Measurements from ENCODE around the gene CDV3. TPM values are rescaled to one million over a fixed set of nuclear protein-coding genes. Genes with fewer than 3 reads are reported as not detected.
A peak's percentile ranks its signal among the peaks of the same experiment; 100 is the strongest.

Gene CDV3
- total RNA-seq, 1 experiment from 2014 or later, result 173 TPM

DNA sequence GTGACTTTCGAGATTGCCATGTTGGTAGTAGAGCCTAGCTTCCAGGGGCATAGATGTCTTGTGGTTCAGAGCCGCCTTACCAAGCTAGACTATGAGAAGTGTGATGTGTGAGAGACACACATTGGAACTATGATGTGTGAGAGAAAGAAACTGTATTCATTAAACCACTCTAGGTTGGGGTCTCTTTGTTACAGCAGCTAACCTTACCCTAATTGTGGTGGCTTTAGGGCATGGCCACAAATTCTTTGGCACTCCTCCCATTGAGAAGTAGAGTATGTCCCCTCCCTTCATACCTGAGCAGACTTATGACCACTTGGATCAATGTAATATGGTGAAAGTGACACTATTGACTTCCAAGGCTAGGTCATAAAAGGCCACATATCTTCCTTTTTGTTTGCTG, 35.3 kb upstream of the CDV3 start:
- H3K4me3 Mint-ChIP-seq, result no peak overlapping the region
- peak overlapping the region in 1 of 3 experiments; percentile 82; a peak in 1 of 7 replicates for H3K27ac Mint-ChIP-seq
- H2BK20ac ChIP-seq (ENCODE audit: low read depth, low read length, poor library complexity, severe bottlenecking), result no peak overlapping the region
- no peaks in the 10 kb centered on the region for H4K20me1 ChIP-seq (ENCODE audit: control insufficient read depth, insufficient read depth, insufficient read length)
- H3K4me1 Mint-ChIP-seq, result no peaks in the 10 kb centered on the region
- no peak overlapping the region for H3K4ac ChIP-seq (ENCODE audit: low read depth, low read length)
- no peak for DNase-seq
- peaks cover 0 to 1% of the 10 kb centered on the region in 2 experiments; a peak in 2 of 5 replicates for H3K9me3 Mint-ChIP-seq
- no peak overlapping the region for H3K56ac ChIP-seq (ENCODE audit: insufficient read length, low read depth, low read length)
- no peaks in the 10 kb centered on the region for H3K79me1 ChIP-seq (ENCODE audit: insufficient read depth, low read depth, low read length, poor library complexity, severe bottlenecking)
- no peak overlapping the region for H3K23ac ChIP-seq (ENCODE audit: insufficient read length, low read depth, low read length)
- H3K18ac ChIP-seq (ENCODE audit: insufficient read length, low read depth, low read length), result no peak overlapping the region
- no peak overlapping the region for H4K8ac ChIP-seq (replicated peaks; ENCODE audit: insufficient read length, low read depth, low read length)
- WGBS (ENCODE audit: extremely low coverage, insufficient read length, low lambda C conversion rate), result no CpG with 5 or more reads among the region's 2 CpGs
- no peak overlapping the region for H3K27ac ChIP-seq (ENCODE audit: insufficient read length, low read depth, low read length)
- no peaks in the 10 kb centered on the region for H3K27me3 Mint-ChIP-seq (ENCODE audit: low read depth)
- no peaks in the 10 kb centered on the region; a peak in 1 of 7 replicates for H3K36me3 Mint-ChIP-seq (ENCODE audit: insufficient read depth in 1 of 3, low read depth in 3 of 3)
- TF ChIP-seq, protein P1, sequence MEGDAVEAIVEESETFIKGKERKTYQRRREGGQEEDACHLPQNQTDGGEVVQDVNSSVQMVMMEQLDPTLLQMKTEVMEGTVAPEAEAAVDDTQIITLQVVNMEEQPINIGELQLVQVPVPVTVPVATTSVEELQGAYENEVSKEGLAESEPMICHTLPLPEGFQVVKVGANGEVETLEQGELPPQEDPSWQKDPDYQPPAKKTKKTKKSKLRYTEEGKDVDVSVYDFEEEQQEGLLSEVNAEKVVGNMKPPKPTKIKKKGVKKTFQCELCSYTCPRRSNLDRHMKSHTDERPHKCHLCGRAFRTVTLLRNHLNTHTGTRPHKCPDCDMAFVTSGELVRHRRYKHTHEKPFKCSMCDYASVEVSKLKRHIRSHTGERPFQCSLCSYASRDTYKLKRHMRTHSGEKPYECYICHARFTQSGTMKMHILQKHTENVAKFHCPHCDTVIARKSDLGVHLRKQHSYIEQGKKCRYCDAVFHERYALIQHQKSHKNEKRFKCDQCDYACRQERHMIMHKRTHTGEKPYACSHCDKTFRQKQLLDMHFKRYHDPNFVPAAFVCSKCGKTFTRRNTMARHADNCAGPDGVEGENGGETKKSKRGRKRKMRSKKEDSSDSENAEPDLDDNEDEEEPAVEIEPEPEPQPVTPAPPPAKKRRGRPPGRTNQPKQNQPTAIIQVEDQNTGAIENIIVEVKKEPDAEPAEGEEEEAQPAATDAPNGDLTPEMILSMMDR (conservative IDR thresholded peaks at IDR 0.05), result no peak
- H3K14ac ChIP-seq (ENCODE audit: insufficient read depth, low read length), result no peak overlapping the region
- no peaks in the 10 kb centered on the region for H3K79me2 ChIP-seq (ENCODE audit: insufficient read depth, low read length)
- no peak overlapping the region for H2AFZ ChIP-seq (ENCODE audit: low read length)
- H3T11ph ChIP-seq (ENCODE audit: low read length), result no peak overlapping the region
- H2BK120ac ChIP-seq (ENCODE audit: low read depth, low read length, poor library complexity, severe bottlenecking), result no peak overlapping the region
- H3K4me2 ChIP-seq (ENCODE audit: insufficient read depth, insufficient read length, low read length), result no peak overlapping the region
- no peaks in the 10 kb centered on the region for H3K4me1 ChIP-seq (ENCODE audit: insufficient read depth, low read length)
- no peak overlapping the region for H3K9ac ChIP-seq (ENCODE audit: extremely low read depth, insufficient read length, low read length)
- H3K9me3 ChIP-seq (ENCODE audit: control insufficient read depth, low read depth, low read length), result no peaks in the 10 kb centered on the region
- H4K91ac ChIP-seq (ENCODE audit: insufficient read length, low read depth, low read length), result no peak overlapping the region
- H2BK12ac ChIP-seq (ENCODE audit: insufficient read length, low read depth, low read length), result no peak overlapping the region
- no peak overlapping the region for H4K5ac ChIP-seq (ENCODE audit: insufficient read length, low read depth, low read length)
- H3K27me3 ChIP-seq (ENCODE audit: insufficient read depth, low read length), result no peaks in the 10 kb centered on the region
- H2AK5ac ChIP-seq (ENCODE audit: insufficient read length, low read length), result no peak overlapping the region
- no peak overlapping the region for H2BK15ac ChIP-seq (ENCODE audit: low read depth, low read length)
- no peak overlapping the region for H2BK5ac ChIP-seq (ENCODE audit: insufficient read length, low read length)
- no peaks in the 10 kb centered on the region for H3K23me2 ChIP-seq (ENCODE audit: insufficient read length, low read depth, low read length, poor library complexity, severe bottlenecking)

All from H9 (cell line).